ENCODE results near the gene GNAT1.
A peak's percentile ranks its signal among the peaks of the same experiment; 100 is the strongest.
"Not testable (repeated sequence)": the region's sequence is repeated elsewhere in the genome, so short reads cannot be mapped to it uniquely, and the experiment has no call there.

GNAT1 gene

DNA sequence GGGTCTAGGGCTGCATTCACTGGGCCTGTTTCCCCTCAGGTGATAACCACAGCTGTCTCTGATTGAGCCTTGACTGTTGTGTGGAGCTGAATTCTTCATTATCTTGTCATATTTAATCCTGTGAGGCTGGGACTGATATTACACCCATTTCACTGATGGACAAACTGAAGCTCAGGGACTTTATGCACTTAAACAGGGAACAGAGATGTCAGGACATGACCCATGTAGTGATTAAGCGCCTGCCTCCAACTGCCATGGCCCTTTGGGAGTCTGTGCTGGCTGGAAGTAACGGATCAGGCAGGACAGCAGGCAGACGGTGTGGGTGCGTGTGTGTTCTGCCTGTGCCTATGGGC, 52.1 kb downstream of the GNAT1 start:
- no peak for DNase-seq

GRCh38 chr3:50244813-50245212, 53.4 kb downstream of the GNAT1 start:
- DNase-seq = not testable (repeated sequence)

- DNase-seq = no peak
These were observed 53.9 kb downstream of the GNAT1 start for GRCh38 chr3:50245251-50245745.

DNA sequence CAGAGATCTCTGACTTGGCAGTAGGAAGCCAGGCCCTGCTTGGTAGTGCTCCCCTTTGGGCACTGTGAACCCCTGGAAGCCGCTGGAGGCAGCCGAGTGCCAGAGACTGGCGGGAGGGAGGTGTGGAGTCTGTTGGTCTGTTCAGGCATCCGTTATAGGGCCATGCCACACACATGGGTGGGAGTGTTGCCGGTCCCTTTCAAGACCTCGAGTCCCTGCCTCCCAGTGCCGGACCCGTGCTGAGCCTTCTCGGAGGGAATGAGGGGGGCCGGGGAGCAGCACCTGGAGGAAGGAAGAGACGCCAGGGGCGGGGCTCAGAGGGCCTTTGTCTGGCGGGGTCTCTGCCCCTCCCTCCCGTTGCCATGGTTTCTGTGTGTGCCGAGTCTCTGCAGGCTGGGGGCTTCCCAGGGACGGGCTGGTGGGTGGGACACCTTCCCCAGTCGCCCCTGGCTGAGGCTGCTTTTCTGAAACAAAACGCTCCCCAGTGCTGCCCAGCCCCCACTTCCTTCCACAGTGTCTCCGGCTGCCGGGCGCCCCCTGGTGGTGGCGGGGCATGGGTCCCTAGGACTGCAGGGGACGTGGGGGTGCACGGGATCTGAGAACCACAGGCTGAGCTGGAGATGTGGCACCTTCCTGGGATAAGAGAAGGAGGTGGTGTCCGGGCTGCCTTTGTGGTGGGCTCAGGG, 54.6 kb downstream of the GNAT1 start:
- peak; percentile 98 for DNase-seq

DNA sequence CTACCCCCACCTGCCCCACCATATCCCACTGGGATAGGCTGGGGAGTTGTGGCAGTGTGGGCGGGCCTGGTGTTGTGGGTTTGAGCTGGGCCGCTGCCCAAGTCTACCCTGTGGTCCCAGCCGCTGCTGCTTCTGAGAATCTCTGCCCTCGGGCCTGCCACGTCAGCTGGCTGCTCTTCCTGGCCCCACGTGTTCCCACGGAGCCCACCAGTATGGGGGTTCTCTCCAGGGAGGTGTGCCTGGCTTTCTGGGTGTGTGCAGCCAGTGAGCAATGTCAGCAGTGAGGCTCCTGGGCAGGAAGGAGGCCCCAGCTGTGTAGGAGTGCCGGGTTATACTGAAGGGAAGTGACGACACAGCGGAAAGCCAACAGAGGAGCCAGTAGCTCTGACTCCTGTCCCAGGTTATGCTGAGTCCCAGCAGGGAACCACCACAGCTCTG, 55.1 kb downstream of the GNAT1 start:
- peak; percentile 85 to 90 for DNase-seq

Data from activated CD4-positive, alpha-beta T cell treated with anti-CD3 and anti-CD28 coated beads, Interleukin-2, amount 50 U/mL, for 48 hours (primary cell).